HG02973 (cell line): ENCODE results near the gene FBXO46.
A peak's percentile ranks its signal among the peaks of the same experiment; 100 is the strongest.

Experiments used
- ATAC-seq: cut with Tn5 transposase; IDR thresholded peaks from one replicate; pipeline ENCODE4 v1.9.1; 2021; ENCODE audit warnings: moderate library complexity; ENCODE audit not compliant: unreplicated experiment

FBXO46 gene, protein sequence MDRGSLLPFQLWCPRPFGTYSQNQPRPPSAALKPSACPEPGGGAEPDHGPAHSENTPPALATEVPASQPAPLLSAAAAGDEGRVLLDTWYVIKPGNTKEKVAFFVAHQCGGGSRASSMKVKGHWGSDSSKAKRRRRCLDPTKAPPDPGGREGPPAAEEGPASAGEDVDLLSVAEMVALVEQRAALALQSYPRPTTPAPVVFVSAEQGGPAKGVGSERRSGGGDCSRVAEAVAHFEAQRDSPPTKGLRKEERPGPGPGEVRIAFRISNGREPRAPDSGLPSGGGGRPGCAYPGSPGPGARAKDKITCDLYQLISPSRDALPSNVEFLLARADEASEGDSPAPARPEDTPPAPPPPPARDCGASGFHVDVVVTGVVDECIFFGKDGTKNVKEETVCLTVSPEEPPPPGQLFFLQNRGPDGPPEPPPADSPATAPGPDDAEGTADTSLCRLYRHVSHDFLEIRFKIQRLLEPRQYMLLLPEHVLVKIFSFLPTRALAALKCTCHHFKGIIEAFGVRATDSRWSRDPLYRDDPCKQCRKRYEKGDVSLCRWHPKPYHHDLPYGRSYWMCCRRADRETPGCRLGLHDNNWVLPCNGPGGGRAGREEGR

GRCh38 chr19:45730368-45731288 lies at the start of gene FBXO46:
Gene FBXO46, minus strand, starts transcription at chr19:45730896. Its CDS starts 17,401 bp downstream, at chr19:45713495.
- ATAC-seq, result peak; percentile 90

DNA sequence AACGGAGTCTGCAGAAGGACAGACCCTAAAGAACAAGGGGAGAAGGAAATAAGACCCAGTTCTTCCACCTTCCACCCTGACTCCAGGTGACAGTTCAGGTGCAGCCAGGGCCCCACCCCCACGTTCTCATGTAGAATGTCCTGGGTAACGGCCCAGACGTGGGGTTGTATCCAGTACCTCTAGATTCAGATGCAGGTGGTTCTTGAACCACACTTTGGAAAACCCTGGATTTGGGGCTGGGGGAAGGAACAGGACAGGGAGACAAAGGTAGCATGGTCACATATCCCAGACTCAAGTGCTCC lies 49.4 kb upstream of the FBXO46 start:
- no peak for ATAC-seq

DNA sequence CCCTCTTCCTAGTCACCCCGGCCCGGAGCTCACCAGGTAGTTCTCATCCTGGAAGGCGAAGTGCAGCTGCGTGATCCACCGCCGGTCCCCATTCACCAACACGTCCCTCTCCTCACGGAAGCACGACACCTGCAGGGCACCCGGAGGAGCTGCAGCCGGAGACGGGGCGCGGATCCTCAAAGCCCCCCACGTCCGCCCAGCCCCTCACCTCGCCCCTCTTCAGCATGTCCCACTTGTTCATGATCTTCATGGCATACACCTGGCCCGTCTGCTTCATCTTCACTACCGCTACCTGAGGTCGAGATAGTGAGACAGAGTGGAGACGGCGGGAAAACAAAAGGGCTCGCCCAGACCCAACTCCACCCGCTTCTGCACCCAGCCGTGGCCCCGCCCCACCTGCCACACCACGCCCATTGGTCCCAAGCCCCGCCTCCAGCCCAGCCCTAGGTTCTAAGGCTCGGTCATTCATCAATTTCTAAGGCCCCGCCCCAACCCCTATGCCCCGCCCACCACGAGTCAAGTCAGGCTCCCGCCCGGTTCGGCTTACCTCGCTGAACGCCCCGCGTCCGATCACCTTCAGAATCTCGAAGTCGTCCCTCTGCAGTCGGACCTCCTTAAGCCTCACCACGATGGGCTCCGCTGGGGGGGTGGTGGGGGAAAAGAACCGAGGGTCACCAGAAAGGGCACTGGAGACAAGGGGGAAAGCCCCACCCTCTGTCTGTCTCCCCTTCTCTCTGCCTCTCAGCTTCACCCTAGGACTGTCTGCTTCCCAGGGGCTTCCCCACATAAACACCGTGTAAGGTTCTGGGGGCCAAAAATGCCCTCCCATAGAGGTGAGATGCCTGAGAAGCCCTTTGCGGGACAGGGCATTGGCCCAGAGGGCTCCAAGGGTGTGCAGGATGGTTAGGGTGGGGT lies 48.8 kb upstream of the FBXO46 start:
- peak; percentile 64 for ATAC-seq

DNA sequence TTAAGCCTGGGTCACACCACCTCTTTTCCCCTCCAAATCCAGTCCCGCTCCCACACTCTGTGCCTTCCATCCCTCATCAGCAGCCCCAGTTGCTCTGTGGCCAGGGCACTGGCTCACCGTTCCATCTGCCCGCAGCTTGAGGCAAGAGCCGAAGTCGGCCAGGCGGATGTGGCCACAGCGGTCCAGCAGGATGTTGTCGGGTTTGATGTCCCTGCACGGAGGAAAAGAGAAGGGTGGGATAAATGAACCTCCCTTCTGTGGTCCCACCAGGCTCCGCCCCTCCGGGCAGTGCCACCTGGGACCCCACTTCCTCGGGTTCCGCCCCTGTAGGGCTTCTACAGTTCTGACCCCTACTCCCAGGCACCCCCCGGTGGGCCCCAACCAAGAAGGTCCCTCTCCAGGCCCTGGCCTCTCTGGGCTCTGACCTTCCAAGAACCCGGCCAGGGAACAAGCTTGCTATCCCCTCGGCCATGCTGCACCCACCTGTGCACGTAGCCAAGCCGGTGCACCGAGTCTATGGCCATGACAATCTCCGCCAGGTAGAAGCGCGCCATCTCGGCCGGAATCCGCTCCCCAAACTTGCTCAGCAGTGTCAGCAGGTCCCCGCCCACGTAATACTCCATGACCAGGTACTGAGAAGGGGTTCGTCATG lies 47.4 kb upstream of the FBXO46 start:
- no peak for ATAC-seq

- ATAC-seq, result no peak
Observed at GRCh38 chr19:45777395-45777961, 46.8 kb upstream of the FBXO46 start.

DNA sequence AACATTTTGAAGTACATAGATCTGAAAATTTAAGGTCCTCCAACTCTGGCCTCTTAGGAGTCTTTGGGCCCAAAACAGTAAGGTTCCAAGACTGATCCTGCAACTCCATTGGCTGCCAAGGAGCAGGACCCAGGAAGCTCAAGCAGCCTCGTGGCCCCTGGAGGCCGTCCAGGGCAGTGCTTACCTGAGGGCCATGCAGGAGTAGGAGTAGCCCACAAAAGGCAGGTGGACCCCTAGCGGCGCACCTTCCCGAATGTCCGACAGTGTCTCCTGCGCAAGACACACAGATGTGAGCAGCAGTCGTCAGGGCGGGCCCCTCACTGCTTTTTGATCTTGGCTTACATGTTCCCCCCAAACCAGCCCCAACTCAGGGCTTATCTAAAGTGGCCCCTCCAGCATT lies 44.1 kb upstream of the FBXO46 start:
- no peak for ATAC-seq

GRCh38 chr19:45773384-45773783 lies 42.7 kb upstream of the FBXO46 start:
- ATAC-seq, result no peak

GRCh38 chr19:45772912-45773311 lies 42.2 kb upstream of the FBXO46 start:
- no peak for ATAC-seq

DNA sequence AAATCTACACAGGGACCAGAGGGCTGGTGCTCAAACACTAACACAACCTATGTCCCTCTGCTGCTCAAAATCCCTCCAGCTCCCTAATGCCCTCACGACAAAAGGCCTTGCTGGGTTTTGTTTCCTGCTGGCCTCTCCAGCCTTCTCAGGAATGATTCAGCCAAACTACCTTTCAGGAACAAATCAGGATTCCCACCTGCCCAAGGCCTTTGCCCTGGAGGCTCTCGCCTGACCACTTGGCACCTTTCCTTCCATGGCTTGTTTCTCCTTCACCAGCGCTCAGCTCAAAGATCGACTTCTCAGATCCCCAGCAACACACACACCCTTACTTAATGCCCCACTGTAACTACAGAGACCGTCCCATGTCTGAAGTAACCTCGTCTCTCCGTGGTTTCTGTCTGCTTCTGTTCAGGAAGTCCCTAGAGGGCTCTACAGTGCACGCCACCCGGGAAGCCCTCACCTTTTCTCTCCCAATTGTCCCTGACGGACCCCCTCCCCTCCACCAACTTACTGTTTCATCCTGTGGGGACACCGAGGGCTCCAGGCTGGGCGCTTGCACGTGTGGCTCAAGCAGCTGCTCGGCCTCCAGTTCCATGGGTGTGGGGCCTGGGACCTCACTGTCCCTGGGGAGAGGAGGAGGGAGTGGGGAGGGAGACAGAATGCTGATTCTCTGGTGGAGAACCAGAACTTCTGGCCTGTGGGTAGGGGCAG lies 41.6 kb upstream of the FBXO46 start:
- ATAC-seq, result no peak

DNA sequence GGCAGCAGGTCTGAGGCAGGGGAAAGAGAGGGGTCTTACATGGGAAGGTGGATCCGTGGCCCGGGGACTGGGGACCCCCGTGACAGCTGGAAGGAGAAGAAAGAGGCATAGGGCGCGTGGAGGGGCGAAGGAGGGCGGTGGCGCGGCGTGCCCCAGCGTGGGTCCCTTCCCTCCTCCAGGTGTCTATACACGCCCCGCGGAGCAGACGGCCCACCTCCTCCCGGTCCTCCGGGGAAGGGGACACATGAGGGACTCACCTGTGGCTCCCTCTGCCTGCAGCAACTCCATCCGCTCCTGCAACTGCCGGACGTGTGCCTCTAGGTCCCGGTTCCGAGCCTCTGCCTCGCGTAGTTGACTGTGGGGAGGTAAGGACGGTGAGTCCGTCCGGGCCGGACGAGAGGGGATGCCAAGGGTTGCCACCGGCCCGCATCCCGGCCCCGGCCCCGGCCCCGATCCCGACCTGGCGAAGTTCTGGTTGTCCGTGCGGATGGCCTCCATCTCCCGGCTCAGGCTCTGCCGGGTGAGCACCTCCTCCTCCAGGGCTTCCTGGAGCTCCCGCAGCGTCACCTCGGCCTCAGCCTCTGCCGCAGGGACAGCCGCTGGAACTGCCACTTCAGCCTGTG lies 40.7 kb upstream of the FBXO46 start:
- no peak for ATAC-seq

DNA sequence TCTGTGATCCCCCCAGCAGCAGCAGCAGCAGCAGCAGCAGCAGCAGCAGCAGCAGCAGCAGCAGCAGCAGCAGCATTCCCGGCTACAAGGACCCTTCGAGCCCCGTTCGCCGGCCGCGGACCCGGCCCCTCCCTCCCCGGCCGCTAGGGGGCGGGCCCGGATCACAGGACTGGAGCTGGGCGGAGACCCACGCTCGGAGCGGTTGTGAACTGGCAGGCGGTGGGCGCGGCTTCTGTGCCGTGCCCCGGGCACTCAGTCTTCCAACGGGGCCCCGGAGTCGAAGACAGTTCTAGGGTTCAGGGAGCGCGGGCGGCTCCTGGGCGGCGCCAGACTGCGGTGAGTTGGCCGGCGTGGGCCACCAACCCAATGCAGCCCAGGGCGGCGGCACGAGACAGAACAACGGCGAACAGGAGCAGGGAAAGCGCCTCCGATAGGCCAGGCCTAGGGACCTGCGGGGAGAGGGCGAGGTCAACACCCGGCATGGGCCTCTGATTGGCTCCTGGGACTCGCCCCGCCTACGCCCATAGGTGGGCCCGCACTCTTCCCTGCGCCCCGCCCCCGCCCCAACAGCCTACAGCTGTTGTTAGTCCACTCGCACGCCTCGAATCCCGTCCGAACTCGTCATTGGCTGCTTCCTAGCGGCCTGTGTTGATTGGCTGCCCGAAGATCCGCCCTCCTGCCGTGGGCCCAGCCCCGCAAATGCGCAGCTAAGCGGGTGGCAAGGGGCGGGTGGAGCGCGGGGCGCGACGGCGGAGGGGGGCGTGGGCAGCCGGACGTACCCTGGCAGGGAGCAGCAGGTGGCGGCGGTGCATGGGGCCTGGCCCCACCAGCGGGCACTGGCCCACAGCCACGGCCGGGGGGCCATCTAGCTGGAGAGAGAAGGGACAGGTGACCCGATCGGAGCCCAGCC lies 39.8 kb upstream of the FBXO46 start:
- peak; percentile 45 for ATAC-seq

GRCh38 chr19:45769821-45770191 lies 39.1 kb upstream of the FBXO46 start:
- no peak for ATAC-seq

DNA sequence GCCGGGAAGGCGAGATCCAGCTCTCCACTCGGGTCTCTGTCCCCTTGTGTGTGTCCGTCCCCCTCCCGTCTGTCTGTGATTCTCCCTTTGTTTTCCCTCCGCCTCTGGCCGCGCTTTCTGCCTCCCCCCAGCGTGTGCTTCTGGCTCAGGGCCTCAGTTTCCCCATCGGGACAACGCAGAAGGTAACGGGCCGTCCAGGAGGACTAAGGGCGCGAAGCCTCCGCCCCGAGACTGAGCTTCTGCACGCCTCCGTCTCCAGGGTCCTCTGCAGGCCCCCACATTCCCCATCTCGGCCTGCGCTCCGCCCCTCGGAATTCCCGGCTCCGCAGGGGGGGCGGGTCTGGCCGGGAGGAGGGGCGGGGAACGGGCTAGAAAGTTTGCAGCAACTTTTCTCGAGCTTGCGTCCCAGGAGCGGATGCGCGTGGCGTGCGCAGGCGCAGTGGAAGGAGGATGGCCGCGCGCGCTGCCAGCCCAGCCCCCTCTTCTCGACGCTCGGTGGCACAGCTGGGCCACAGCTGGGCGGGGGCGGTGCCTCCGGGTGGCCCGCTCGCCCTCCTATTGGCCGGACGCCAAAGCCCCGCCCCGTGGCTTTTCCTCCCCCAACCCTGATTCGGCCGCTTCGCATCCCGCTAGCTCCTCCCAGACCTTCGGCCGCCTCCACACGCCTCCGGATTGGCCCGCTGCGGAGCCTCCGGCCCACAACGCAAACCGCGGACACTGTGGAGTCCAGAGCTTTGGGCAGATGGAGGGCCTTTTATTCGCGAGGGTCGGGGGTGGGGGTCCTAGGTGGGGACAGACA lies 38.5 kb upstream of the FBXO46 start, which contains the start of gene SIX5:
TSS of gene SIX5 (minus strand) at position 269 of the 799 bp plus-strand sequence. CDS start 408 bp downstream, outside the sequence.
- peak; percentile 46 for ATAC-seq

- no peak for ATAC-seq
Observed at GRCh38 chr19:45768655-45768983, 37.9 kb upstream of the FBXO46 start.

DNA sequence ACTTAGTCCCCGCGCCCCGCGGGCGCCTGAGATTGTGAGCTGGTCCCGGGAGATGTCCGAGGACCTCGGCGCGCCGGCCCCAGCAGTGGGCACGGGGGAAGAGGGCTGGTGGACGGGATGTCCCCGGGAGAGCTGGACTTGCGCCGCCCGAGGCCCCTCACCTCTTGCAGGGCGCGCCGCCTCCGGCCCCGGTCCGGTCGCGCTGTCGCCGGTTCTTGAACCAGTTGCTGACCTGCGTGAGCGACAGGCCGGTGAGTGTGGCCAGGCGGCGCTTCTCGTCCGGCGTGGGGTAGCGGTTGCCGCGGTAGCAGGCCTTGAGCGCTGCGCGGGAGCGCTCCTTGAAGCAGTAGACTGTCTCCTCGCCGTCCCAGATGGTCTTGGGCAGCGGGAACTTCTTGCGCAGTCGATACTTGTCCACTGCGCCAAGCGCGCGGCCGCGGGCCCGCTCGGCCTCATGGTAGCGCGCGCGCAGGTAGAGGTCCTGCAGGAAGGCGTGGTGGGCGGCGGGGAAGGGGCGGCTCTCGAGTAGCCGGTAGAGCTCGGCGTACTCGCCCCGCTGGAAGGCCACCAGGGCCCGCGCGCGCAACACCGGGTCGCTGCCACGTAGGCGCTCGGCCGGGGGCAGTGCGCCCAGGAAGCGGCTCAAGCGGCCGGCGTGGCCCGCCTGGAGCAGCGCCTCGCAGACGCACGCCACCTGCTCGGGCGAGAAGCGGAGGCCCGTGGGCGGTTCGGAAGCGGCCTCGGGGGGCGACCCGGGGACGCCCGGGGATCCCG lies 37.4 kb upstream of the FBXO46 start:
- ATAC-seq, result no peak

DNA sequence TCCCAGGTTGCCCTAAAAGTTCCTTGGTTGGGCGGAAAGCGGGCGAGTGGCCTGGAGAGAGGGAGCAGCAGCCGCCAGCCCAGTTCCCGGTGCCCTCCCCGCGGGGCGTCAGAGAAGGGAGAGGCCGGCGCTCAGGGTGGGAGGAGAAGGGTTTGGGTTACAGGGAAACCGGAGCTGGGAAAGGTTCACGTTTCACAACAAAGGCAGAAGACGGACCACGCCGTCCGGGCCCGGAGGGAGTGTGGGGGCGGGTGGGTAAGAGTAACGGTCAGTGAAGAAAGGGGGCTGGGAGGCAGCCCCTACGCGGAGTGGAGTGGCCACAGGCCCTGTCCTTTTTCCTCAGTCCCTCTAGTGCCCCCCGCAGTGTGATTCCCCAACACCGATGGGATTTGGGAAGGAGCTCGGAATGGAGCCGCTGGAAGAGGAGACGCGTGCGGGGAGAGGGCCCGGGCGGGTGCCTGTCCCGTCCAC lies 36.7 kb upstream of the FBXO46 start:
- no peak for ATAC-seq
